ENCODE results near the gene SIPA1L2.

The SIPA1L2 gene, protein sequence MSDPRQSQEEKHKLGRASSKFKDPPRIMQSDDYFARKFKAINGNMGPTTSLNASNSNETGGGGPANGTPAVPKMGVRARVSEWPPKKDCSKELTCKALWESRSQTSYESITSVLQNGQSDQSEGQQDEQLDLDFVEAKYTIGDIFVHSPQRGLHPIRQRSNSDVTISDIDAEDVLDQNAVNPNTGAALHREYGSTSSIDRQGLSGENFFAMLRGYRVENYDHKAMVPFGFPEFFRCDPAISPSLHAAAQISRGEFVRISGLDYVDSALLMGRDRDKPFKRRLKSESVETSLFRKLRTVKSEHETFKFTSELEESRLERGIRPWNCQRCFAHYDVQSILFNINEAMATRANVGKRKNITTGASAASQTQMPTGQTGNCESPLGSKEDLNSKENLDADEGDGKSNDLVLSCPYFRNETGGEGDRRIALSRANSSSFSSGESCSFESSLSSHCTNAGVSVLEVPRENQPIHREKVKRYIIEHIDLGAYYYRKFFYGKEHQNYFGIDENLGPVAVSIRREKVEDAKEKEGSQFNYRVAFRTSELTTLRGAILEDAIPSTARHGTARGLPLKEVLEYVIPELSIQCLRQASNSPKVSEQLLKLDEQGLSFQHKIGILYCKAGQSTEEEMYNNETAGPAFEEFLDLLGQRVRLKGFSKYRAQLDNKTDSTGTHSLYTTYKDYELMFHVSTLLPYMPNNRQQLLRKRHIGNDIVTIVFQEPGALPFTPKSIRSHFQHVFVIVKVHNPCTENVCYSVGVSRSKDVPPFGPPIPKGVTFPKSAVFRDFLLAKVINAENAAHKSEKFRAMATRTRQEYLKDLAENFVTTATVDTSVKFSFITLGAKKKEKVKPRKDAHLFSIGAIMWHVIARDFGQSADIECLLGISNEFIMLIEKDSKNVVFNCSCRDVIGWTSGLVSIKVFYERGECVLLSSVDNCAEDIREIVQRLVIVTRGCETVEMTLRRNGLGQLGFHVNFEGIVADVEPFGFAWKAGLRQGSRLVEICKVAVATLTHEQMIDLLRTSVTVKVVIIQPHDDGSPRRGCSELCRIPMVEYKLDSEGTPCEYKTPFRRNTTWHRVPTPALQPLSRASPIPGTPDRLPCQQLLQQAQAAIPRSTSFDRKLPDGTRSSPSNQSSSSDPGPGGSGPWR (N-terminal part only)

DNA sequence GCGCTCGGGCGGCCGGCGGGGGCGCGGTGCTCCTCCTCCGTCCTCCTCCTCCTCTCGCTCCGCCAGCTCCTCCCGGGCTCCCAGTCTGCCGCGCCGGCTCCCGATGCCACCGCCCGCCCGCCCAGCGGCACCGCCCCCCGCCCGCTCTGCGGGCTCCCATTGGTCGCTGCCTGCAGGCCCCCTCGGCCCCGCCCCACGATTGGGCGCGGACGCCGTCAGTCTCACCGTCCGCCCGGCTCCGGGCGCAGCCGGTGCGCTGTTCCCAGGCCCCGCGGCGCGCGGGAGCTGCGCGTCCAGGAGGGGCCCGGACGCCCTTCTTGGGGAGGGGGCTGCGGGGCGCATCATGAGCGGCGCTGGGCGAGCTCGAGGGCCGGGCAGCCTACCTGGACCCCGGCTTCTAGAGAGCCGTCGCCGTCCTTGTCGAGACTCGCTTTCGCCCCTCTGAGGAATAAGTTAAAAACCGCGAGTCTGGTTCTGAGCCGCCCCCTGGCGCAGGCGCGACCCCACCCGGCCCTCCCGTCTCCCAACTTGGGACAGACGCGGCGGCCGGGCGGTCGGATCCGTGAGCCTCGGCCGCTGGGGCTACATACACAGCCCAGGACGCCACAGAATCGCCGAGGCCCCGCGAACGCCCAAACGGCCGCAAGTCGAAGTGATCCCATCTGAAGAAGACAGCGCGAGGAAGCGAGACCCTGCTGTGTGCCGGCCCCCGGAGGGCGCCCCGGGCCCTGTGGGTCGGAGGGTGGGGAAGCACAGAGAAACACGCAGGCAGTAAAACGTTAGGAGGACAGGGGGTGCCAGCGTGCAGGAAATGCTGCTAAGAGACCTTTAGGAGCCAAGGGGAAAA, at the start of gene SIPA1L2:
Gene SIPA1L2 (minus strand): TSS at position 87 of the 847 bp plus-strand sequence. CDS start 114,794 bp downstream, outside the sequence.
- peak within 1 kb of the TSS; percentile 37 for H3K9ac ChIP-seq (ENCODE audit: low read length)
- H3K36me3 ChIP-seq (ENCODE audit: control insufficient read depth, insufficient read depth, low read length): no peaks in the 10 kb centered on the region
- no peaks in the 10 kb centered on the region for H3K27me3 ChIP-seq (ENCODE audit: control insufficient read depth, insufficient read depth, low read length)
- H3K4me3 ChIP-seq (ENCODE audit: low read length): peak within 1 kb of the TSS; percentile 83
- H3K4me1 ChIP-seq (ENCODE audit: control insufficient read depth, insufficient read depth, low read length): peaks cover 8% of the 10 kb centered on the region
- peak within 1 kb of the TSS; percentile 92 for H3K27ac ChIP-seq (ENCODE audit: low read depth, low read length)

DNA sequence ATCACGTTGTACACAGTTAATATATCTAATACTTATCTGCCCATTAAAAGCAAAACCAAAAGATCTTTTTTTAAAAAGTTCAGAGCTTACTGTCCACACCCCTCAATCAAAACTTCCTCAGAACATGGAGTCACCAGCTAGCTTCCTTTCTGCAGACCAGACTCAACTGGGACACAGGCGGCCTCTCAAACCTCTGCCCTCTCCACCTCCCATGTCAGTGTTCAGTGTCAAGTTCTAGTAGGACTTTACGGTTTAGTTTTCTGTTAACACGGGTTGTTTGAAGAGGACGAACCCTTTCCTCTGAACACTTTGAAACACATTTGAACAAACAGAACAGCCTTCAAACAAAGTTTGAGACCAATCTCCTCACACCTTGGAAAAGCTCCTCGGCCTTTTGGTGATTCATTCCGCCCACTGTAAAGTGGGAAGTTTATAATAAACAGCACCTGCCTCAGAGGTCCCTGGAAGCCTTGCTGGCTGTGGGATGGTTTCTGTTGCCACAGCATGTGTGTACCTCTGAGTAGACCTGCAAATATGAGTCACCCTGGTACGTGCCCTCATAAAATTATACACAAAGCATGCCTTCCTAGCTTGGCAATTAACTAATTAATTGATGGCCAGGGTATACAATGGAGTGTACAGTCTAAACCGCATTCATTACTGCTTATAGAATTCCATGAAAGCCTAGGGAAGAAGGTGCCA, 48.4 kb upstream of the SIPA1L2 start:
- Histone ChIP-seq H3K36me3 (ENCODE audit: control insufficient read depth, insufficient read depth, low read length) (no peaks in the 10 kb centered on the region), H3K27me3 (ENCODE audit: control insufficient read depth, insufficient read depth, low read length) (no peaks in the 10 kb centered on the region), H3K9ac (ENCODE audit: low read length) (no peak overlapping the region), H3K27ac (ENCODE audit: low read depth, low read length) (no peak overlapping the region), H3K4me1 (ENCODE audit: control insufficient read depth, insufficient read depth, low read length) (peaks cover 3% of the 10 kb centered on the region), H3K4me3 (ENCODE audit: low read length) (no peak overlapping the region)

DNA sequence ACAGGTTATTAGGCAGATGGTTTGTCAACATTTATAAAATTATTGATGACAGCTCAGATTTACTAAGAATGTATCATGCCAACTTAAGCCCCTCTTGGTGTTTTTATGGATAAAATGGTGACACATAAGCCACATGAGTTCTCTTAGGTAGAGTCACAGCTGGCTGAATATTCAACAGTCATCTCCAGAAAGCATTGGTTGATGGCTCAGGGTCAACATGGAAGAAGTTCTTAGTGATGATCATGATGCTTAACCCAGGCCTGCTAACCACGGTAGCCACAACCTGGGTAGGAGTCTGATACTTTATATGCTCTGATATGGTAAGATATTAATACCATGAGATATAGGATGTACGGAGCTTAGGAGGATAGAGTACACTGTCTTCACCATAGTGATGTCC, 46.4 kb upstream of the SIPA1L2 start:
- no peak overlapping the region for H3K4me3 ChIP-seq (ENCODE audit: low read length)
- no peak overlapping the region for H3K27ac ChIP-seq (ENCODE audit: low read depth, low read length)
- no peaks in the 10 kb centered on the region for H3K27me3 ChIP-seq (ENCODE audit: control insufficient read depth, insufficient read depth, low read length)
- no peak overlapping the region for H3K9ac ChIP-seq (ENCODE audit: low read length)
- H3K36me3 ChIP-seq (ENCODE audit: control insufficient read depth, insufficient read depth, low read length): no peaks in the 10 kb centered on the region
- peaks cover 3% of the 10 kb centered on the region for H3K4me1 ChIP-seq (ENCODE audit: control insufficient read depth, insufficient read depth, low read length)

DNA sequence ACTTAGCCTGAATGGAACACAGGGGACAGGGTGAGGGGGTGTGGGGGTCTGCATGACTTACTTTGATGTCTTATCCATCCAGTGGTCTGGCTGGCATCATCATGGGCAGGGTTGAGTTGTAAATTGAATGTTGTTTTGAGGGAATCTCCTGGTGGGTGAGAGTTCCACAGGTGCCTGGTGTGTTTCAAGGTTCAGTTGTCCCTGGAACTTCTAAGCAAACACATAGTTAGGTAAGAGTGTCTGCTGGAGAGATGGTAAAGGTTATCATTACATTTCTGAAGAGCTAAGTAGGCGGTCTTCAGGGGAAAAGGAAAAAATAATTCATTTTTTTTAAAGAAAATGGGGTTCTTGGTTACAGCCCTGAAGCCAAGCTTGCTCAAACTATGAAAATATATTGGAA, 46.0 kb upstream of the SIPA1L2 start:
- no peaks in the 10 kb centered on the region for H3K36me3 ChIP-seq (ENCODE audit: control insufficient read depth, insufficient read depth, low read length)
- H3K4me3 ChIP-seq (ENCODE audit: low read length): no peak overlapping the region
- no peak overlapping the region for H3K27ac ChIP-seq (ENCODE audit: low read depth, low read length)
- H3K4me1 ChIP-seq (ENCODE audit: control insufficient read depth, insufficient read depth, low read length): peaks cover 3% of the 10 kb centered on the region
- H3K9ac ChIP-seq (ENCODE audit: low read length): no peak overlapping the region
- no peaks in the 10 kb centered on the region for H3K27me3 ChIP-seq (ENCODE audit: control insufficient read depth, insufficient read depth, low read length)

DNA sequence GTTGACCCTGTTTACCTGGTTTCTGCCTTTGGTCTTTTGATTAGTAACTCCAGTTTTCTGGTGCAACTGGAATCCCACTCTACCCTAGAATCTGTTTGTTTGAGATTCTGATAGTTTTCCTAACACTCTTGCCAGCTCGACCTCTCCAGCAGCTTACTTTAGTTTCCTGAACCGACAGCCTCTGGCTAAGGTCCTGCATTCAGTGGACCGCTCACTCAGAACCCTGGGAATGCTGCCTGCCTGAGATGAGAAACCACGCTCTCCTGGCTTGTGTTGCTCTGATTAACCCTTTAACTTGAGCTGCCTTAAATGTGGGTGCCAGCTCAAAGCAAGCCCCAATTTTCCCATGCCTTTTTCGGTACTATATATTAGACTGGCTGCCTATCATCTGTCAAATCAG, 45.3 kb upstream of the SIPA1L2 start:
- Histone ChIP-seq H3K27ac (ENCODE audit: low read depth, low read length) (peak overlapping the region; percentile 46), H3K4me3 (ENCODE audit: low read length) (no peak overlapping the region), H3K4me1 (ENCODE audit: control insufficient read depth, insufficient read depth, low read length) (peaks cover 3% of the 10 kb centered on the region), H3K9ac (ENCODE audit: low read length) (no peak overlapping the region), H3K36me3 (ENCODE audit: control insufficient read depth, insufficient read depth, low read length) (no peaks in the 10 kb centered on the region), H3K27me3 (ENCODE audit: control insufficient read depth, insufficient read depth, low read length) (no peaks in the 10 kb centered on the region)

DNA sequence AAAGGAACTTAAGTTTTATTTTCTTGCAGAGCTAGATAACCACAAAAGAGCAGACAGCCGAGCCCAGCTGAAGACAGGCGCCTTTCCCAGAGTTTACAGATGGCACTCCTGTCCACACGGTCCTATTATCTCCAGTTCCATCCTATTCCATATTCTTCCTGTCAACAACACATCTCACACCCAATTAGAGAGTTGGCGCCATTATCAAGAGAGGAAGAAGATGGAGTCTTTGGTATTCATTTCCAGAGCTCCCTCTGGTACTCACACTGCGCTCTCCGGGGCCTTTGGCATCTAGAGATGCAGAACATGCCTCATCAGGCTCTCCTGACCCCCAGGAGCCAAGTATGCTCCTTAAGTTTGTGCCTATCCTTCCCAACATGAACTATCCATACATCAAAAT, 43.3 kb upstream of the SIPA1L2 start:
- Histone ChIP-seq H3K4me3 (ENCODE audit: low read length) (no peak overlapping the region), H3K4me1 (ENCODE audit: control insufficient read depth, insufficient read depth, low read length) (peaks cover 3% of the 10 kb centered on the region), H3K27me3 (ENCODE audit: control insufficient read depth, insufficient read depth, low read length) (no peaks in the 10 kb centered on the region), H3K9ac (ENCODE audit: low read length) (no peak overlapping the region), H3K27ac (ENCODE audit: low read depth, low read length) (no peak overlapping the region), H3K36me3 (ENCODE audit: control insufficient read depth, insufficient read depth, low read length) (no peaks in the 10 kb centered on the region)

DNA sequence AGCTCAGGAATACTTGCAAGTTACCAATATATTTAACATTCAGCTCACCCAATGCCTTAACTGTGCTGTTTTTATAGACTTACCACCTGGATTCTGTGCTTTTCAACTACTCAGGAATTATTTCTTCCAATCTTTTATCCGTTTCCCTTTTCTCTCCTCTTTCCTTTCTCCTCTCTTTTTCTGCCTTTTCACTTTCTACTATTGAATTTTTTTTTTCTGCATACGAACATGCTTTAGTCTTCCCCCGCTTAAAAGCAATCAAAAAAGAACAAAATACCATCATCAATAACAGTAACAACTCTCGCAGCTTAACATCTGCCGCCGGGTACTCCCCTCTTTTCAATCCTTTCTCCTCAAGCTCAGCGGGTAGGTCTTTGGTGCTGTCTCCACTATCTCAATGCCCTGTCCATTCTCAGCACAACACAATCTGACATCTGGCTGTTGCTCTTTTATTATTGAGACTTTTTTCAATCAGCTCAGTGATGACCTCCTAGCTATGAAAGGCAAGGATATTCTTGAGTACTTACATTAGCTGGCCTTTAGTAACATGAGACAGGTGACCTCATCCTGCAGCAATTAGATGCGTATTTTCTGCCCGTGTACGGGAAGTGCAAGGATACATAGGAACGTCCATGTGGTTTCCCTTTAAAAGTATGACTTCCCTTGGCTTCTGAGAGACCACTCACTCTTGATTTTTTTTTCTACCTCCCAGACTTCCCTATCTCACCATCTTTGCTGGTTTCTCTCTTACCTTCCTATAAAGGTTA, 40.2 kb upstream of the SIPA1L2 start:
- no peaks in the 10 kb centered on the region for H3K27me3 ChIP-seq (ENCODE audit: control insufficient read depth, insufficient read depth, low read length)
- no peaks in the 10 kb centered on the region for H3K36me3 ChIP-seq (ENCODE audit: control insufficient read depth, insufficient read depth, low read length)
- no peak overlapping the region for H3K4me3 ChIP-seq (ENCODE audit: low read length)
- H3K9ac ChIP-seq (ENCODE audit: low read length): no peak overlapping the region
- H3K27ac ChIP-seq (ENCODE audit: low read depth, low read length): no peak overlapping the region
- H3K4me1 ChIP-seq (ENCODE audit: control insufficient read depth, insufficient read depth, low read length): peaks cover 3% of the 10 kb centered on the region

DNA sequence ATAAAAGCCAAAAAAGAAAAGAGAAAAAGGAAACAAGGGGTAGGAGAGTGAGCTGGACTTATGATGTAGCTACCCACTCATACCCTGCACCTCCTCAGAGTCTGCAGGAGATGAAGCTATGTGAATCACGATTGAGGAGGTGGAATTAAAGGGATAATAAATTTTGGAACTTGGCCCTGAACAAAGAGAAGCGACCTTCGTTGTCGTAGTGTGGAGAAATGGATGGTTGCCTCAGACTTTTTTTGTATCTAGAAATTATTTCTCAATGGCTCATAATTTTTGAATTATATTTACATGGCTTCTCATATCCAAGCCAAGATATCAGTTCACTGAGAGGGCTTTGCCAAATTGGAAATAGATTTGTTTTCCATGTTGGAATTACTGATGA, 37.8 kb upstream of the SIPA1L2 start:
- Histone ChIP-seq H3K4me1 (ENCODE audit: control insufficient read depth, insufficient read depth, low read length) (no peaks in the 10 kb centered on the region), H3K27ac (ENCODE audit: low read depth, low read length) (no peak overlapping the region), H3K4me3 (ENCODE audit: low read length) (no peak overlapping the region), H3K9ac (ENCODE audit: low read length) (no peak overlapping the region), H3K27me3 (ENCODE audit: control insufficient read depth, insufficient read depth, low read length) (no peaks in the 10 kb centered on the region), H3K36me3 (ENCODE audit: control insufficient read depth, insufficient read depth, low read length) (no peaks in the 10 kb centered on the region)

DNA sequence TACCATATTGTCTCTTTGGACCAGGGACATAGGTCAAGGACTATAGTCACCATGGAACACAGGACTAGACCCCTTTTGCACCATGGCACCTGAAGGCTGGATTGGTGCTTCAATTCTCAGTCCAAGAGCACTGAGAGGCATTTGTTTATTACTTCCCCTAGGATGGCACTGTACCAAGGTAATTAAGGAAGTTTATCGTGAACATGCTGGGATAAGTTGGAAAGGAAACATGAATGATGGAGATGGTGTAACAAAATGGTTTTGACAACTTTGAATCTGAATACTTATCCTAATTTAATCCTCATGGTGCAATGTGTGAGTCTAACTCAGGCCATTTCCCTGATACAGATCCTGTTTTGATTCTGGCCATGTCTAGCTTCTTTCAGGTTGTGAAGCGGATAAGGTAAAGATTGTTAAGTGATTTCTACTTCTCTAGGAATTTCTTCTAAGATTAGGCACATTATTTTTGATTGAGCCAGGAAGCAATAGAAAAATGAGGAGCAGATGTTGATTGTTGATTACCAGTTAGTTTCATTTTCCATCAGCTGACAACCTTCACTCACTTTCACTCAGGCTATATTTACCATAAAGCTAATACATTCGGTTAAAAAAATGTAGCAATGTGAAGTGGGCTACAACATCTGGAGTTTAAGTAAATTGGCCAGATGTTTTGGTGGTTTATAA, 37.3 kb upstream of the SIPA1L2 start:
- H3K27me3 ChIP-seq (ENCODE audit: control insufficient read depth, insufficient read depth, low read length): no peaks in the 10 kb centered on the region
- no peak overlapping the region for H3K4me3 ChIP-seq (ENCODE audit: low read length)
- H3K27ac ChIP-seq (ENCODE audit: low read depth, low read length): no peak overlapping the region
- no peak overlapping the region for H3K9ac ChIP-seq (ENCODE audit: low read length)
- H3K4me1 ChIP-seq (ENCODE audit: control insufficient read depth, insufficient read depth, low read length): no peaks in the 10 kb centered on the region
- H3K36me3 ChIP-seq (ENCODE audit: control insufficient read depth, insufficient read depth, low read length): no peaks in the 10 kb centered on the region

DNA sequence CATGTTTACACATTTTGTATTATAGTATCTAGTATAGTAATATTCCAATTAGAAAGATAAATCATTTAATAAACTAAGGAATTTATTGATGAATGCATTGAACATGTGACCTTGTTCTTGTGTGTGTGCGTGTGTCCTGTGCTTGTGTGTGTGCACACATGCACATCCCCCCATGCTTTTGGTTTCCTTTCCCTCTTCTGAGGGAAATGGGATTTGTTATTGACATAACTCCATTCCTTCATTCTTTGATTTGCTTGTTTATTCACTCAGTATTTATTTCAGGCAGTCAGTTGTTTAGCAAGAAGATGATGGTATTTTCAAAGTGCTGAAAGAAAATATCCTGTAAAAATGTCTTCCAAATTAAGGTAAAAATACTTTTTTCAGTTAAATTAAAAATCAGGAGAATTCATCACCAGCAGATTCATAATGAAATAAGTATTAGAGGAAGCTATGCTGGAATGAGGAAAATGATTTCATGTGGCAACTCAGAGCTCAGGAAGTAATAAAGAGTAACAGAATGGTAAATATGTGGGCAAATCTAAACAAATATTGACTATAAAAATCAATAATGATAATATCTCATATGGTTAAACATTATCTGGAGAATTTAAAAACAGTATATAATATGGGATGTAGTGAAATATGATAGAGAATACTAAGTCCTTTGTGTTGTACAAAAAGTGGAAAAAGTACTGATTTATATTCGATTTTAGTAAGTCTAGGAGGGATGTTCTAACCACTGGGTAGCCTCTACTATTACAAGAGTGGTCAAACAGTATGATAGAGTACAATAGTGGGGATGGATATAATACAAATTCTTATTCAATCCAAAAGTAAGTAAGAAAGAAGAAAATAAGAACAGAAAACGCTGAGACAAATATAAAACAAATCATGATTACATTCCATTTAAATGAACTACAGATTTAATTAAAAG, 35.2 kb upstream of the SIPA1L2 start:
- Histone ChIP-seq H3K4me1 (ENCODE audit: control insufficient read depth, insufficient read depth, low read length) (no peaks in the 10 kb centered on the region), H3K4me3 (ENCODE audit: low read length) (no peak overlapping the region), H3K27ac (ENCODE audit: low read depth, low read length) (no peak overlapping the region), H3K27me3 (ENCODE audit: control insufficient read depth, insufficient read depth, low read length) (no peaks in the 10 kb centered on the region), H3K36me3 (ENCODE audit: control insufficient read depth, insufficient read depth, low read length) (no peaks in the 10 kb centered on the region), H3K9ac (ENCODE audit: low read length) (no peak overlapping the region)
